Smooth muscle cell of the brain vasculature (primary cell): Measurements from ENCODE around the gene RCL1.

Source experiments
- DNase-seq: peaks from one replicate; pipeline ENCODE4 v3.0.0-alpha.2; 2012; ENCODE audit warnings: low read depth, low spot score

RCL1 gene

DNA sequence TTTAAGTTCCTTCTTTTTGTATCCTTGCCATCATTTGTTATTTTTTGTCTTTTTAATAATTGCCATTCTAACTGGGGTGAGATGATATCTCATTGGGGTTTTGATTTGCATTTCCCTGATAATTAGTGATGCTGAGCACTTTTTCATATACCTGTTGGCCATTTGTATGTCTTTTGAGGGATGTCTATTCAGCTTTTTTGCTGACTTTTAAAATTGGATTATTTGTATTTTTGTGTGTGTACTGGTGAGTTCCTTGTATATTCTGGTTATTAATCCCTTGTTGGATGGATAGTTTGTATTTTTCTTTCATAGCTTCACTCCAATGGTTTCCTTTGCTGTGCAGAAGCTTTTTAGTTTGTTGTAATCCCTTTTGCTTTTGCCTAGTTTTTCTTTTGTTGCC, 19.1 kb downstream of the RCL1 start:
- DNase-seq: no peak

DNA sequence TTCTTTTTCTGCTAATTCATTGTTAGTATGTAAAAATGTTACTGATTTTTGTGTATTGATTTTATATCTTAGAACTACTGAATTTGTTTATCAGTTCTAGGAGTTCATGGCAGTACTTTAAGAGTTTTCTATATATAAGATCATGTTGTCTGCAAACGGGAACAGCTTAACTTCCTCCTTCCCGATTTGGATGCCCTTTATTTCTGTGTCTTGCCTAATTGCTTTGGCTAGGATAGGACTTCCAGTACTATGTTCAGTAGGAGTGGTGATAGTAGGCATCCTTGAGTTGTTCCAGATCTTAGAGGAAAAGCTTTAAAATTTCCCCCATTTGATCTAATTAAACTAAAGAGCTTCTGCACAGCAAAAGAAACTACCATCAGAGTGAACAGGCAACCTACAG, 20.1 kb downstream of the RCL1 start:
- no peak for DNase-seq

DNA sequence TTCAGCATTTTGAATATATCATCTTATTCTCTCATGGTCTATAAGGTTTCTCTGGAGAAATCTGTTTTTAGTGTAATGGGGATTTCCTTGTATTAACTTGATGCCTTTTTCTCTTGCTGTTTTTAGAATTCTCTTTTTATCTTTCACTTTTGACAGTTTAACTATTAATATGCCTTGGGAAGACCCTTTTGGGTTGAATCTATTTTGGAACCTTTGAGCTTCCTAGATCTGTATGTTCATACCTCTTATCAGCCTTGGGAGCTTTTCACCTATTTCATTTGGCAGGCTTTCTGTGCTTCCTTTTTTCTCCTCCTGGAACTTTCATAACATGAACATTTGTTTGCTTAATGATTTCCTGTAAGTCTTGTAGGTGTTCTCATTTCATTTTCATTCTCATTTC, 22.2 kb downstream of the RCL1 start:
- DNase-seq: no peak

DNA sequence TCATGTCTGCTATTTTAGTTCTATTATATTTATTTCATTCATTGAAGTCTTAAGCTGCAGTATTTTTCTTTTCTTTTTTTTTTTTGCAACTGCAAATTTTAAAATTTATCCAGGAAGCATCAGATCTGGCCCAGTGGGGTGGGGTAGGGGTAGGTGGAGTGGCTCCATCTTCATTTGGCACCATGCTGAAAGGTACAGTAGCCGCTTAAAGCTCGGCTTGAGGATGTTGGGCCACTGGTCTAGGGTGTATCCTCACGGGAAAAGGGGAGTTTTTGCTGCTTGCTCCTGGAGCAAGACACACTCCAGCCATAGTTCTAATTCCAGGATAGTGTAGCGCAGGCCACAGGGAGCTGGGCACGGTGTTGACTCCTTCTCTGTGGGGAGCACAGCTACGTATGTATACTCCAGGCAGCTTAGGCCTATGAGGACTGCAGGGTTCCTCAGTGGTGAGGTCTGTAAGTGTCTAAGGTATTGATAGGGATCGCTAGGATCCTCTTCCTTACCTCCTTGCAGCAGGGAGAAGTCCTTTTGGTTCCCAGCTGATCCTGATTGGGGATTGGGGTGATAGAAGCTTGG, 22.7 kb downstream of the RCL1 start:
- DNase-seq: no peak

DNA sequence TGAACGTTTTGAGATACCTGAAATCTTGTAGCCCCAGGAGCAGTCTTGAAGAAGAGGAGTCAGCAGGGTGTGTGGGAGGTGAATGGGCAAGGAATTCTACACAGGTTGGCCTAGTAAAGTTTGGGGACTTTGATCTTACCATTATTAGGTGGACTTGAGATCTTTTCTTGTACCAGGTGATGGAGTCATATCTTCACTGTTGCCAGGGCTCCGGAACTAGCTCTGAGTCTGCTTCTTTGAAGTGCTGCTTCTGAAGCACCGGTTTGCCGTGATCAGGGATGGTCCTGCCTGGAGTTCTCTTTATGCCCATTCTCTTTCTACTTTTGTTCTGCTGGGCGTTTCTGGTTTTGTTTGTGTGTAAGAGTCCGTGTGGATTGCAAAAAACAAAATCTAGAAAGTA, 27.4 kb downstream of the RCL1 start:
- no peak for DNase-seq

DNA sequence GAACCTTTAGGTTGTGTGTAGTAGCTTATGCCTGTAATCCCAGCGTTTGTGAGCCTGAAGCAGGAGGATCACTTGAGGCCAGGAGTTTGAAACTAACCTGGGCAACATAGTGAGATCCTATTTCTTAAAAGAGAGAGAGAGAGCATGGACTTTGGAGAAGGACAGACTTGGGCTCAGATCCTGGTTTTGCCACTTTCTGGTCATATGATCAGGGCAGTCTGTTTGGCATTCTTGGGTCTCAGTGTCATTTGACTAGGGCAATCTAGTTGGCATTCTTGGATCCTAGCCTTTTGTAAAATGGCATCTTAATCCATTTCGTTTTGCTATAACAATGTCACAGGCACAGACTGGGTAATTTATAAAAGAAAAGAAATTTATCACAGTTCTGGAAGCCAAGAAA, 28.4 kb downstream of the RCL1 start:
- DNase-seq: no peak

DNA sequence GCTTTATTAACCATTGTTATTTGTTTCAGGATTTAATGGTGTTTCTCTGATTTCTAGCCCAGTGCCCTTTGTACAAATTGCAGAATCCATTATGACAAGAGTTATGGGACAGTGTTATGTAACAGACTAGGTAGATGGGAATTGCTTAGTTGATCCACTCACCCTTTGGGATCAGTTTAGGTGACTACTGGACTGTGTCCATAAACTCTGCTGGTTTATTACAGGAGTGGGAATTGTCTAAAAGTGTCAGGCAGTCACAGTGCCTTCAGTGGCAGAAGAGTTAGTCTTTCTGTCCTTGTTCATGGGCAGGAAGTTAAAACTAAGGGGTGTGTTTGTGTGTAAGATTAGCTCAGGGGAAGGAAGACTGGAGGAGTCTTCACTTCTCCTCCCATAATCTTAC, 29.3 kb downstream of the RCL1 start:
- DNase-seq: no peak

DNA sequence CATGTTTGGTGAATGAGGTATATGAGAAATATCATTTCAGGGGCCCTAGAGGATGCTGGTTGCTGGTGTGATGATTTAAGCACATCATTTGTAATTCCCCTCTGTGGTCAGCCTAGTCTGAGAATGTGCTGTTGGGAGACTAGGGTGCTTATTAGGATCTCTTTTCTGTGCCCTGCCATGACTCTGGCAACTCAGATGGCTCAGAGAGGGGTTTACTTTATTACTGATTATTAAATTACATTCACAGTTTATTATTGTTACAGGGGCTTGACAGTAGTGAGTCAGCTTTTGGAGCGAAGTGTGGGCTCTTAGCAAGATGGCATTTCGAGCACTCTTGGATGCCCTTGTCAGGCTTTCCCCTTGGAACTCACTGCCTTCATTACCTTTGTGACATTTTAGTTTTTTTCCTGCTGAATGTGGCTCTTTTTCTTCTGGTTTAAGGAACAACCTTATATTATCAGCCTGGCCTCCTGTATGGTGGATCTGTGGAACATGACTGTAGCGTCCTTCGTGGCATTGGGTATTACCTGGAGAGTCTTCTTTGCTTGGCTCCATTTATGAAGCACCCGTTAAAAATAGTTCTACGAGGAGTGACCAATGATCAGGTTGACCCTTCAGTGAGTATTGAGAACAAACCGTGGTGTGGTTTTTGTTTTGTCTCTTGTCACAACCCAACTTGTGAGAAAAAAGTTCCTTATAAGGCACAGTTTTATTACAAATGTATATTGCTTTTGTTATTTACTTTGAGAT, 33.8 kb downstream of the RCL1 start:
- DNase-seq: no peak

DNA sequence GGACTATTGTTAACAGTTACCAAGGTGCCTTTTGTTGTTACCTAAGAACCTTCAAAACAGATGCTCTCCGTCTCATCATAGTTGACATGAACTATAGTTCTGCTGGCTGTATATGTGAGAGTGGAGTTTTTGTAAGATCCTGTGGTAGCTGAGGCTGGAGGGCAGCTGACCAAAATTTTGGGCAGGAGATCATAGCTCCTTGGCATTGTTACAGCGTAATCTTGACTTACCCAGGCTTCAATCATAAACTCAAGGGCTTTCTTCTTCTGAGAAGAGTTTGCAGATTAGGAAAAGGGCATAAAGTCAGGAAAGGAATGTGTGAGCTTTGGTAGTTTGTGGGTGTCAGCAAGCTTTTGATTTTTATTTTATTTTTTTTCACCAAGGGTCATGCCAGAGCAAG, 34.5 kb downstream of the RCL1 start:
- no peak for DNase-seq

DNA sequence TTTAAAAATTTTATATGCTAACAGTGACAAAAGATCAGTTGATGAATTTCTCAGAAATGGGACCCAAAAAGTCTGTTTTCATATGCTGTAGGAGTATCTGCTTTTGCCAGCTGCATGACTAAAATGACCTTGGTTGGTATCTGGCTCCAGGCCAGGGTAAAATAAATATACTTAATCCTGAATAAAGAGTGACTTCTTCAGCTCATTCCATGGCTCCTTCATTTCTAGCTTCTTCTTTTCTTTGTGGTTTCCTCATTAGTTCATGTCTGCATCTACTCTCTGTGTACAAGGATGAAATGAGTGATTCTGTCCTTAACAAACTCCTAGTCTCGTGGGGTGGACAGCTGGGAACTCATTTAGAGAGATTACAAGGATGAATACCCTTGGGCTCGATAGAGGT, 36.0 kb downstream of the RCL1 start:
- DNase-seq: no peak

DNA sequence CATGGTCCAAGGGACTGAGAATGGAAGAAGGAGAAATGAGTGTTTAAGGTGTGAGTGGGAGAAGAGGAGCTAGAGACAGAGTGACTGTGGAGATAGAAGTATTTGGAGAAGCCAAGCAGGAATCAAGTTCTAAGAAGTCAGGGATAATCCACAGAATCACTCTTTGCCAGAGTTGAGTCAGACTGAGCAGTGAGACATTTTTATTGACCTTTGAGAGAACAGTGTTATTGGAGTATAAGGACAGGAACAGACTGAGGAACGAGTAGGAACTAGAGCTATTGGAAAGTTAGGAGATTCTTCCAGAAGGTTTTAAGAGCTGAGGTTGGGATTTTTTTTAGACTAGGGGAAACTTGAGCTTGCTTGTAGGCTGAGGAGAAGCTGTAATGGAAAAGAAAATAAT, 37.2 kb downstream of the RCL1 start:
- no peak for DNase-seq

DNA sequence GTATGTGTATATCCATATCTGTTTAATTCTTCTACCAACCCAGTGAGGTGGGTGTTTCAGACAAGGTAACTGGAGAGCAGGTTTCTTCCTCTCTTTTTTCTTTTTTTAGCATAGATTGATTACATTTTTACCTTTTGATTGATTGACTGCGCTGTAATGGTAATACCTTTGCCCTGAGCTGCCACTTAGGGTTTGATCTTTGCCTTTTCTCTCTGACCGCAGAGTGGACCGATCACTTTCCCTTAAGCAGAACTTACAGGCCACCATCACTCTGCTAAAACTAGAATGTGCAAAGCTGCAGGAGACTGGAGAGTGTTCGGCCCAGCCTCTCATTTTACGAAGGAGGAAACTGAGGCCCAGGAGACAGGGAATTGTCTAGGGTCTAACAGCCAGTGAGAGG, 38.0 kb downstream of the RCL1 start:
- no peak for DNase-seq

DNA sequence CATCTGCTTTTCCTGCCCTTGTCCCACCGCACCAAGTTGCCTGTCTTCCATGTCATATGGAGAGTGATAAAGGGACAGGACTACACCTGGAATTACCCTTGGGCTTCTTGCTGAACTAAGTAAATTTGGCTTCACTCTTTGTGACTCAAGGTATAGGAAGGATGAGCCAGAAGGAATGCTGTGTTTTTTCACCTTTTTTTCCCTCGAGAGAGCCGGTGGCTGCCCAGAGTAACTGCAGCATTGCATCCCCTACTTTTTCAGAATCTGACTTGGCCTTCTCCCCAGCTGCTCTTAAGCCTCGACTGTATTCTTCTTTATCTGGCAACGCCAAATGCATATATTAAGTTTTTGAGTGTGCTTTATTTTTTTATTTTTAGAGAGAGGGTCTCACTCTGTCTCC, 38.4 kb downstream of the RCL1 start:
- DNase-seq: no peak

DNA sequence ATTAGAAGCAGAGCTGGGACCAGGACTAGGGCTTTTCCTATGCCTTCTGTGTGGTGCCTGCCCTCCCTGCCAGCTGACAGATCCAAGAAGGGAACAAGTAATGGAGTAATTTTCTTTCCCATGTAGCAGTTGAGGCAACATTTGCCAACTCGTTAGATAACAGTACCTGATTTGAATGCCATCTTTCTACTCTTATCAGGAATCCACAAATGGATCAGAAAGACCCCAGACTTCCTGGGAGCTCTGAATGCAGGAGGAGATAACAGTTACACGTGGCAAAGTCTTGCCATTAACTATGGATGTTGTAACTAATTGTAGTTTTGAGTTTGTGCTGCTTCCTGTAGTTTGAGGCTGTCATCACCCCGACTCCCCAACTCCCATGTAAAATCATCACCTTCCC, 39.2 kb downstream of the RCL1 start:
- DNase-seq: no peak

DNA sequence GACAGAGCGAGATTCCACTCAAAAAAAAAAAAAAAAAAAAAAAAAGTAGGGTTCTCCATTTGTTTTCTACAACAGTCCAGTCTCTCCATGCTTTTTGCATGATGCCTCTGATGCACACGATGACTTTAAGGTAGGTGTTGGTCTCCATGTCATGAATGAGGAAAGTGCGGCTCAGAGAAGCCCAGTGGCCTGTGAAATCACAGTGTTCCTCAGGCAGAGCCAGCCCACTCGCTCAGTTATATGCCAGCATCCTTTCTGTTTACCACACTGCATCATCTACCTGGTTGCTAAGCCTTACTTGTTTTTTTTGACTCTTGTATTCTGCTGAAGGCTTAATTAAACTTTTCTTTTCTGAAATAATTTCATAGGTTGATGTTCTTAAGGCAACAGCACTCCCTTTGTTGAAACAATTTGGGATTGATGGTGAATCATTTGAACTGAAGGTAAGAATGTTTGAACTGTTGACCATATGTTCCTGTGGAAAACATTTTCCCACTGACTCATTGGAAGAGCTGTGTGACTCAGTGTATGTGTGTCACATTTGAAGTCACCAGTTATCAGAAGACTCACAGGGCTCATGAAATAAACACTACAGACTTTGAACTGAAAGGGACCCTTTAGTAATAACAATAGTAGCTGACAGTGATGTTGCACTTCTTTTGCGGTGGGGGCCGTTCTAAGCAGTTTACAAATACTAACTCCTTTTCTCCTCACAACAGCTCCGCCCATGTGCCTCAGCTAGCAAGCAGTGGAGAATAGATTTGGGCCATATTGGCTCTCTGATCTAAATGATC, 40.2 kb downstream of the RCL1 start:
- peak; percentile 86 for DNase-seq

DNA sequence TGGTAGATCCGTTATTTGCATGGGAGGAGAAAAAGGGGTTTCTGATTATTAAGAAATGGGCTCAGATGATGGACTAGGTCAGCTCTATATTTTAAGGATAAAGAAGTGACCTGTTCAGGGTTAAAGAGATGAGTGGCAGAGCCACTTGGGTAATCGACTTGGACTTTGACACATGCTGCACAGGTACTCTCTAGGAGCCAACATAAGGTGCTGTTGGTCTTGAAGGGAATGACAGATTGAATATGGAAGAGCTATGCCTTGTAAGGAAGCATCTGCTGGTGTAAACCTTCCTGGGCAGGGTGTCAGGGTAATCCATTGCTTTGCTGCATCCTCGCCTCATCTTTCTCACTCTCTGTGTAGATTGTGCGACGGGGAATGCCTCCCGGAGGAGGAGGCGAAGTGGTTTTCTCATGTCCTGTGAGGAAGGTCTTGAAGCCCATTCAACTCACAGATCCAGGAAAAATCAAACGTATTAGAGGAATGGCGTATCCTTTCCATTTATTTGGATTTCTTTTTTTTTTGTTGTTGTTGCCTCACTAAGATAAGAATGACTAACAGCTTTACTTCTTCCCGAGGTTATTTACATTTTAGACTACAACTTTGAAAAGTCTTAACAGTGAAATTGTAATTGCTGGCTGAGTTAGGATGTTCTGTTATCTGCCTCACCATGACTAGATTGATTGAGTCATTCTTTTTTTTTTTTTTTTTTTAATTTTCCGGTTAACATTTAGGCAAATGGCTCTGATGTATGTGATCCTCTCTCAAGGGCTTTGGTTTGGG, 41.2 kb downstream of the RCL1 start:
- no peak for DNase-seq

DNA sequence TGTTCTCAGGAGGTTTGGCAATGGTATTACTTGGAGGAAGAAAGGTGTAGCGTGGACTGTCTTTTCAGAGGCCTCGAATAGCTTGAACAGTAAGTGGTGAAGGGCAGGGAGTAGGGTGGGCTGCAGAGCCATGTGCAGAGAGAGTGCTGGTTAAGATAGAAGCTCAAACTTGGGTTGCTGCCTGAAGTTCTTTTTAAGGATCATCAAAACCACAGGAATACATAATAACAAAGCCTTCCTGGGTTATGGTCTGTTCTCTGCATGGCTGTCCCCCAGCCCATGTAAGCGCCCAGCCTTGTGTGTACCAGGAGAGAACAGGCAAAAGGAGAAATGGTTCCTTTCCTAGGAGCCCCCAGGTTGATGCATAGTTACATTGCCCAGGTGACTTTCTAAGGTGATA, 43.9 kb downstream of the RCL1 start:
- DNase-seq: no peak

DNA sequence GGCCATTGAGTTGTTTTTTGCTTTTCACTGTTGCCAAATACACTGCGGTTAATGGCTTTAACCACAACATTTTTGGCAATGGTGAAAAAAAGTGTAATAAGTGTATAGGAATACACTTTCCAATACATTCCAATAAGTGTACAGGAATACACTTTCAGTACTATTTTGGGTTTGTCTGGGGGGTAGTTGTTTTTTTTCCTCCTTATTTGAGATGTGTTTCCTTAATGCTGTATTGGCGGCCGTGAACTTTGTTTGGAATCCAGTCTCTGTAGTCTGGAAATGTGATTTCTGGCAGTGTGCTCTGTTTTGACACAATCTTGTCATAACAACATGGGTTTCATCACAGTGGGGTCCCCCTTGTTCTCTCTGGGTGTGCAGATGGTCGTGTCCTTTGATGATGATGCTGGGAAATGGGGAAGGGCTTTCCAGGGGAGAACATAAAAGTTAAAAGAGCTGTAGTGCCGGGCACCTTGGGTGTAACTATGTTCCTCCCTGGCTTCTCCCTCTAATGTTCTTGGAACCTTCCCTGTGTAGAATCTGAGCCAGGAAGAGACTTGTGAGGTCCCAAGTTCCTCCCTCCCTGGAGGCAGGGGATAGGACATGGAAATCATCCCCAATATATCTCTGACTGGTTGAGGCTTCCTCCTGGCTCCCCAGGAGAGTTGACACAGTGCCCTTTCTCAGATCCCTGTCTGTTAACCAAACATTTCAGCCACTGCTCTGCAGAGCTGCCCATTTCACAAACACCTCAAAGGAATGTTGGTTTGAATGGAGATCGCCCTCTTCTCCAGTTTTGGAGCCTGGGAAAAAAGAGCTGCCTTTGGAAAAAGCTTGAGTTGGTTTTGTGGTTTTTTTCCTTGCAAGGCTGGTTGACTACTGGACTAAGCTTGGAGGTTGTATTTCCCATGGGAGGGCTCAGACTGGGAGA, 44.8 kb downstream of the RCL1 start:
- peak; percentile 99 for DNase-seq

DNA sequence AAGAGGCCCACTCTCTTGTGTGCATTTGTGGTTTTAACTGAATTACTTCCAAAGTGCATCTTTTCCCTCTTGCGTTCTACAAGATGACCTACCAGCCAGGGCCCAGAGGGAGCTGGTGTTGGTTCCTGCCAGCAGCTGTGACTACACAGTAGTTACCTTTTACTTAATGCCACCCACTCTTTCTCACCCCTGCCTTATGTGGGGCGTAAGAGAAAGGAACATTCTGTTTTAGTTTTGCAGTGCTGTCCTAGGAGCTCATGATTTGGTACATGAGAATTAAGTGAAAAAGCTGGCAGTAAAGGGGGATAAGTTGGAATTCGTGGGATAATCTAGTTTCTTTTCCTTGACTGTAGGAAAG, 45.4 kb downstream of the RCL1 start:
- no peak for DNase-seq

DNA sequence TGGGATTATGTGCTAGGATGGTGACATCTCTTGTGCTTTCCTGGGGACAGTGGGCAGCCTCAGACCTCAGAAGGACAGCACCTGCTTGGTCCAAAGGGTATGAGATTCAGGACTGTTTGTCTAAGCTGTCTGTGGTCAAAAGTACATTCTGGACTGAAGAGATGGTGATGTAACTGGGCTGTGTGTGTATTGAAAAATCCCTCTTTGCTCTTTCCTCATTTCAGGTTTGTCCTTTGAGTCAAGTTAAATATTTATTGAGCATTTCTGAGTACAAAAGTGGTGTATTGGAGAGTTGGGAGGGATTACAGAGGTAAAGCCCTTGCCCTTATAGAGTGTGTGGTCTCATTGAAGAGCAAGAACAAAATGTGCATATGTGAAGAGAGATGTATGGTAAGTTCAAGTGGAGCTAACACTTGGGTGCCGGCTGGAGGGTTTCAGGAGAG, 46.7 kb downstream of the RCL1 start:
- no peak for DNase-seq

DNA sequence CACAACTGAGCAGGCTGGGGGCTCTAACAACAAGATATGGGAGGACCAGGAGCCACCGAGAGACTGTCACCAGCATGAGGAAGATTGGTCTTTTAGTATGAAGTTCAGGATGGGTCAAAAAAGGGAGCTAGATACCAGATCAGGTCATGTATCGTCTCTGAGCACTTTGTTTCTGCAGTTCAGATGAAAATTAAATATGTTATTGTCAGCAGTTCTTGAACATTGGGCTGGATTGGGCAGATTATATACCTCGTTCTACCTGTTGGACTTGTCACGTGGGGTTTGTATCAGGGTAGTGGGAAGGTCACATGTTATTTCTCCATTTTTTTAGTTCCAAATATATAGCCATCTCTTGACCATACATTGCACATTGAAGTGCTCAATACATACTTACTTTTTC, 47.3 kb downstream of the RCL1 start:
- DNase-seq: no peak
